CD4-positive, alpha-beta T cell treated with Interleukin-12 subunit alpha and Interleukin-12 subunit beta, for 1 hour (primary cell): Measurements from ENCODE around the gene BHMT2.

ENCODE experiments used
- DNase-seq: peaks from one replicate; pipeline ENCODE4 v3.0.0-alpha.2; 2020

BHMT2 gene

DNA sequence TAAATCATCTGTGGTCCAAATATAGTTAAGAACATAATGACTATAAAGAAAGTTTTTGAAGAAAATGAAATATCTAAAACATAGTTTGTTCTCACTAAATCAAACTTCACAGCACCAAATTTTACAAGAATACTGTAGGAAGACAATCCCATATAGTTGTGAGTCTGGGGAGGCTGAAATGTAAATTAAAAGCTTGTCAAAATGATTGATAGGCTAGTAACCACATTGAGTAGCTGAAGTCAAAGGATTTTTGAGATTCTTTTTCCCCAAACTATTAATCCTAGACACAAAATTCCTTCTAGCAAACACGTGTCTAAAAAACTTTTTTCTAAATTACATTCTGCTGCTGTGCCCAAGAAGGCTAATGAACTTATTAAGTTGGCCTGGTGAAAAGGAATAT, 55.0 kb downstream of the BHMT2 start:
- no peak for DNase-seq

DNA sequence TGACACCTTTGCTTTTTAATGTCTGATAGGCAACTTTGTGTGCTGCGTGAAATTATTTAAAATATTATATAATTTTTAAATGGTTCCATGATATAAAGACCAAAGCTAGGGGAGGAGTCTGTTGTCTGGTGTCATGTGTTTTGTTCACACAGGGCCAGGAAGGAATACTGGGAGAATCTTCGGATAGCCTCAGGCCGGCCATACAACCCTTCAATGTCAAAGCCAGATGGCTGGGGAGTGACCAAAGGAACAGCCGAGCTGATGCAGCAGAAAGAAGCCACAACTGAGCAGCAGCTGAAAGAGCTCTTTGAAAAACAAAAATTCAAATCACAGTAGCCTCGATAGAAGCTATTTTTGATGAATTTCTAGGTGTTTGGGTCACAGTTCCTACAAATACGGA, 61.2 kb downstream of the BHMT2 start:
- DNase-seq, result no peak

DNA sequence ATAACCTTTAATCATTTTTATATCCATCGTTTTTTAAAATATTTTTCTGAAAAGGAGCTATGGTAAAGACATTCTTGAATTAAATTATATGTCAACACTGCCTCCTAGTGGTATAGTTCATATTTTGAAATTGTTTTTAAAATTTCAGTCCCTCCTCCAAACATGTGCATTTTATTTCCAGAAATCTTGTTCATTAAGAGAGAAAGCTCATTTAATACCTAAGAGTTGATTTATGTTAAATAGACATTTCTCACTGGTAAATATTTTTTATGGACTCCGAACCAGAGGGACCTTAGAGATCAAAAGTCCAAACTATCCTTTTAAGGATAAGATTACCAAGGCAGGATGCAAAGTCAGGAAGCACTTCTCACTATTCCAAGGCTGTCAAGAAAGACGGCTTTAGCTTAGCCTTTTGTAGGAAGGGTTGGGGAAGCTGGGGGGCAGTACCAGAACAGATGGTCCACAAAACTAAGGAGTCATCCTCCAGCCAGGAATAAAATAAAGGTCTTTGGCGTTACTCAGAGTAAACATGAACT, 63.6 kb downstream of the BHMT2 start:
- DNase-seq, result peak; percentile 57

DNA sequence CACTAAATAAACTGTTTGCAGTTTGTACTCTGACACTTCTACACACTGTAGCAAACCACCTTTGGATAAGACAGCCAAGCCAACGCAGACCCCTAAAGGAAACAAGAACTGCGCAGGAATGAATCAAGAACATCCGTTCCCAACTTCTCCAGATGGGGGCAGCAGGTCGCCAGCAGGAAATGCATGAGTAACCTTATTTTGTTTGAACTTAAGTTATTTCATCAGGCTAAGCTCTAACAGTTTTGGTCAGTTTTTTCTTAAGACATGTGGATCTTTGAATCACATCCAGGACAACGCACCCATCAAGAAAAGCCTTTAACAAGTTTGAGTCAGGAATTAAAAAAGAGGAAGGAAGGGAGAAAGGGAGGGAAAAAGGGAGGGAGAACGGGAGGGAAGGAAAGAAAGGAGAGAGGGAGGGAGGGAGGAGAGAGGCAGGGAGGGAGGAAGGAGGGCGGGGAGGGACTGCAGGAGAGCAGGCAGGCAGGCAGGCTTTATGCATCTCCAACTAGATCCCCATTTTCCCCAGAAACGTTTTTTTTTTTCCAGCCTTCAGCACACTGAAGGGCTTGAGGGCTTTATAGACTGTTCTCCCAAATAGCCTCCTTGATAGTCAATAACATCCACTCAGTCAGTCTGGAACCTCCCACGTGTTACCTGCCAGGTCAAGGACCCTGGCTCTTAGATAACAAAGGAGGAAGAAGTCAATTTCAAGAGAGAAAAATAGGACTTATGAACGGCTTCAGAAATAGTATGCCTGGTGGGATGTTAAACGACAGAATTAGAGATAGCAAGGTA, 64.3 kb downstream of the BHMT2 start:
- DNase-seq, result peak; percentile 62

DNA sequence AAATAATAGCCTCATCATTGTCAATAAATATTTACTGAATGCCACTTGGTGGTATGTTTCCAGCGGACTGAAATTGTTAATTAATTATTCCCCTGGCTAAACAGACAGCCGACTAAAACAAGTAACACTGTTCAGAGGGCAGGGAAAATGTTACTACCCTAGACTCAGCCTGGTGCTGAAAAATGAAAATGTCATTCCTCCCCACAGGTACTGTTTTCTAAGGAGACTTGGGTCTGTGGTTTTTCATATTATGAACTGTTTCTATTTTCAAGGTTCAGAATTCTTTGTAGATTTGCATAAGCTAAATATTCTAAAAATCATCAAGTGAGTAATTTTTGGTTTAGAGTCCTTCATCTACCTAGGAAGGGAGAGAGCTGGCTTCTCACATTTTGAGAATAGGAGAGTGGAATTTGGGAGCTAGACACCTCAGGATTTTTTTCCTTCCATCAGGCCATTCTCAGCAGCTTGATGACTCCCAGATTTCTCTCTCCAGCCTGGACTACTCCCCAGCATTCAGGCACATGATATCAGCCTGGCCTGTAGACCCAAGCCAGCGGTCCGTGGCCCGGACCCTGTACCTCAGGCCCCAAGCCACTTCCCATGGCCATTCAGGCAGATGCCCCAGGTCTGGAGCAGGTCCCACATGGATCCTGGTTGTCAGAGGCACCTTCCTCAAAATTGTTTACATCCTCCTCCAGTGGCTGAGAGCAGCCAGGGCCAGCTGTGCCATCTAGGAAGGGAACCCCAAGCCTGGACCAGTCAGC, 66.4 kb downstream of the BHMT2 start:
- DNase-seq, result no peak

DNA sequence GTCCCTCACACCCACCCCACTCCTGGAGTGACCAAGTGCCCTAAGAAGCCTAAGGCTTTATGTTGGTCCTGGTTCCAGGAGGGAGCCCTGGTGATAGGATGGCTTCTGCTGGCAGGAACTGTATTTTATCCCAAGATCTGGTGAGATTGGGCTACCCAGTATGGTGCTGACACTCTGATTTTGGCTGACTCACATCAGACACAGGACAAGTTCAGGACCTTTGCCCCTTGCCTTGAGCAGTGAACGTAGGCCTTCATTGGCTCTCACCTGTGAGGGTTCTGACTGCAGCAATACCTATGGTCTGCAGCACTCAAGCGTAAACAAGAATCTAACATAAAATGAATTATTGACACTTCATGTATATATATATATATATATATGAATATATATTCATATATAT, 67.1 kb downstream of the BHMT2 start:
- no peak for DNase-seq
